Astrocyte of the spinal cord (primary cell): ENCODE data around the gene TACO1.

Experiments used
- DNase-seq: peaks from one replicate; pipeline ENCODE4 v3.0.0; 2011; ENCODE audit warnings: low read depth, low spot score
- H3K4me3 ChIP-seq: 2 replicates; pipeline ENCODE4 v1.5.1; 2011; ENCODE audit warnings: low read depth, mild to moderate bottlenecking, low read length, moderate library complexity
- CTCF ChIP-seq: IDR thresholded peaks from 2 replicates; pipeline ENCODE4 v1.5.1; 2012; ENCODE audit warnings: low read depth, mild to moderate bottlenecking, low read length, inconsistent platforms
- in situ Hi-C: cut with HindIII; loops from 2 replicates; pipeline ENCODE4 v1.10.0; 2017; ENCODE audit warnings: low sequenced_read_pairs

TACO1 gene

GRCh38 chr17:63563339-63563738 is 37.4 kb upstream of the TACO1 start:
- DNase-seq: no peak
- in situ Hi-C loops: no loop called here
- no peak overlapping the region for H3K4me3 ChIP-seq
- TF ChIP-seq CTCF: no peak

GRCh38 chr17:63564562-63564961 is 36.1 kb upstream of the TACO1 start:
- H3K4me3 ChIP-seq: no peak overlapping the region
- DNase-seq: no peak
- in situ Hi-C loops: no loop called here
- TF ChIP-seq CTCF: no peak

- no peak overlapping the region for H3K4me3 ChIP-seq
- in situ Hi-C loops: no loop called here
- DNase-seq: no peak
- no peak for TF ChIP-seq CTCF
These were observed 33.5 kb upstream of the TACO1 start for GRCh38 chr17:63567229-63567628.

- no peak for DNase-seq
- H3K4me3 ChIP-seq: no peak overlapping the region
- in situ Hi-C loops: no loop called here
- no peak for TF ChIP-seq CTCF
These were observed 32.1 kb upstream of the TACO1 start for GRCh38 chr17:63568563-63568962.

- DNase-seq: peak; percentile 49
- in situ Hi-C loops: no loop called here
- H3K4me3 ChIP-seq: no peak overlapping the region
- no peak for TF ChIP-seq CTCF
These were observed 28.9 kb upstream of the TACO1 start for GRCh38 chr17:63571632-63572310.

GRCh38 chr17:63573634-63574033 is 27.1 kb upstream of the TACO1 start:
- DNase-seq: no peak
- H3K4me3 ChIP-seq: no peak overlapping the region
- in situ Hi-C loops: no loop called here
- peak; percentile 49 for TF ChIP-seq CTCF
